ENCODE data around the gene SOX6.

GRCh38 chr11:15927864-15928217 lies 428.5 kb downstream of the SOX6 start:
- TF ChIP-seq REST (IDR thresholded peaks at IDR 0.05; ENCODE audit: insufficient read depth in 1 of 2, low read depth in 2 of 2, low read length in 2 of 2) (no peak), POLR2AphosphoS5 (IDR thresholded peaks at IDR 0.05; ENCODE audit: low read depth, low read length) (no peak)
